AG04450 (cell line): Measurements from ENCODE around the gene CAPN12. TPM values are rescaled to one million over a fixed set of nuclear protein-coding genes. Genes with fewer than 3 reads are reported as not detected.

Source experiments
- CTCF ChIA-PET: fragments of 300-600, 350-600 bp; formaldehyde crosslinking; extraction: SDS; loops from one replicate; lab custom pipeline; 2022; ENCODE audit warnings: antibody characterized with exemption, inconsistent platforms; lab: Charles Lee
- POLR2A ChIA-PET: fragments of 350-600 bp; formaldehyde crosslinking; extraction: SDS; loops from one replicate; lab custom pipeline; 2021; ENCODE audit warnings: antibody characterized with exemption, inconsistent platforms; lab: Yijun Ruan, JAX
- DNase-seq: peaks from one replicate; pipeline ENCODE4 v3.0.0-alpha.2; 2011; ENCODE audit warnings: low read depth, low spot score
- H3K27ac ChIP-seq: one replicate; pipeline ENCODE4 v1.5.1; 2012; ENCODE audit warnings: low read depth, low read length, control low read depth
- H3K27me3 ChIP-seq: one replicate; pipeline ENCODE4 v1.6.0; 2012; ENCODE audit warnings: low read length; ENCODE audit not compliant: control insufficient read depth, insufficient read depth
- H3K4me3 ChIP-seq: 2 replicates; pipeline ENCODE4 v1.5.1; 2011; ENCODE audit warnings: mild to moderate bottlenecking, low read depth, low read length, control low read depth
- H3K9me3 ChIP-seq: 2 replicates; pipeline ENCODE4 v1.5.1; 2012; ENCODE audit warnings: low read length; ENCODE audit not compliant: control insufficient read depth, insufficient read depth
- CTCF ChIP-seq: IDR thresholded peaks from 2 replicates; pipeline ENCODE4 v1.5.1; 2011; ENCODE audit warnings: low read depth, low read length, control low read depth, inconsistent platforms
- polyA plus RNA-seq: library from polyadenylated mRNA; depleted of rRNA; stranded (reverse); fragments of >200 nt; gene quantifications from 2 replicates; pipeline ENCODE4 v1.2.3, GENCODE V29; 2011

The CAPN12 gene
- polyA plus RNA-seq, 1 experiment = 0.69 TPM

DNA sequence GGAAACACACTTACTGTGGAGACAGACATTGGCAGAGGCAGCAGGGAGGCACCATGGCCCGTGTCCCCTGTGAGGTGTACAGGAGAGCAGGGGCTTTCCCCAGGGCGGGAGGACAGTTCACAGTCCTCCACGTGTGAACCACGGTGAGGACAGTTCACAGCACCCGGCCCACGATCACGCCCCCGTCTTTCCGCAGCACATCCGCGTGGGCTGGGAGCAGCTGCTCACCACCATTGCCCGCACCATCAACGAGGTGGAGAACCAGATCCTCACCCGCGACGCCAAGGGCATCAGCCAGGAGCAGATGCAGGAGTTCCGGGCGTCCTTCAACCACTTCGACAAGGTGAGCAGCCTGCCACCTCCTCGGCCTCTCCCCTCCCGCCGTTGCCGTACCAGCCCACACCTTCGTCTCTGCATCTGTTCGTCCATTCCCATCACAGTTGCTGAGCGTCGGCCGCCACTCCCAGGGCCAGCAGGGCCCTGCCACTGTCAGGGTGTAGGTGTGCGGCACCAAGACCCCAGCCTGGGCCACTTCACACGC is 17.4 kb downstream of the CAPN12 start:
- no peaks in the 10 kb centered on the region; the same call in 1 of the 2 replicates for H3K9me3 ChIP-seq
- H3K27ac ChIP-seq = no peak overlapping the region
- ChIA-PET CTCF (interaction anchor here (0.6 kb wide), 1 partner anchor 74 kb away, joined by 4 read pairs; no protein-coding TSS in a partner anchor), POLR2A (interaction anchor here (0.6 kb wide), 1 partner anchor 351 kb away, joined by 3 read pairs; no protein-coding TSS in a partner anchor)
- no peak overlapping the region for H3K4me3 ChIP-seq
- no peak for TF ChIP-seq CTCF
- no peaks in the 10 kb centered on the region for H3K27me3 ChIP-seq
- no peak for DNase-seq

- CTCF ChIA-PET = interaction anchor here (0.6 kb wide), 1 partner anchor 74 kb away, joined by 4 read pairs; no protein-coding TSS in a partner anchor
- Histone ChIP-seq H3K27ac (no peak overlapping the region), H3K9me3 (no peaks in the 10 kb centered on the region; the same call in 1 of the 2 replicates), H3K4me3 (no peak overlapping the region), H3K27me3 (no peaks in the 10 kb centered on the region)
- TF ChIP-seq CTCF = no peak
- no peak for DNase-seq
- POLR2A ChIA-PET = interaction anchor here (0.6 kb wide), 1 partner anchor 350 kb away, joined by 3 read pairs; no protein-coding TSS in a partner anchor
Measured at GRCh38 chr19:38726284-38726673, 18.0 kb downstream of the CAPN12 start.

GRCh38 chr19:38725469-38726283 is 18.6 kb downstream of the CAPN12 start:
- no peaks in the 10 kb centered on the region for H3K27me3 ChIP-seq
- POLR2A ChIA-PET = interaction anchor here (0.6 kb wide), 1 partner anchor 76 kb away, joined by 4 read pairs; no protein-coding TSS in a partner anchor
- DNase-seq = no peak
- no peaks in the 10 kb centered on the region; the same call in 1 of the 2 replicates for H3K9me3 ChIP-seq
- no peak overlapping the region for H3K4me3 ChIP-seq
- H3K27ac ChIP-seq = no peak overlapping the region
- CTCF ChIA-PET = interaction anchor here (0.6 kb wide), 1 partner anchor 73 kb away, joined by 4 read pairs; no protein-coding TSS in a partner anchor
- no peak for TF ChIP-seq CTCF

DNA sequence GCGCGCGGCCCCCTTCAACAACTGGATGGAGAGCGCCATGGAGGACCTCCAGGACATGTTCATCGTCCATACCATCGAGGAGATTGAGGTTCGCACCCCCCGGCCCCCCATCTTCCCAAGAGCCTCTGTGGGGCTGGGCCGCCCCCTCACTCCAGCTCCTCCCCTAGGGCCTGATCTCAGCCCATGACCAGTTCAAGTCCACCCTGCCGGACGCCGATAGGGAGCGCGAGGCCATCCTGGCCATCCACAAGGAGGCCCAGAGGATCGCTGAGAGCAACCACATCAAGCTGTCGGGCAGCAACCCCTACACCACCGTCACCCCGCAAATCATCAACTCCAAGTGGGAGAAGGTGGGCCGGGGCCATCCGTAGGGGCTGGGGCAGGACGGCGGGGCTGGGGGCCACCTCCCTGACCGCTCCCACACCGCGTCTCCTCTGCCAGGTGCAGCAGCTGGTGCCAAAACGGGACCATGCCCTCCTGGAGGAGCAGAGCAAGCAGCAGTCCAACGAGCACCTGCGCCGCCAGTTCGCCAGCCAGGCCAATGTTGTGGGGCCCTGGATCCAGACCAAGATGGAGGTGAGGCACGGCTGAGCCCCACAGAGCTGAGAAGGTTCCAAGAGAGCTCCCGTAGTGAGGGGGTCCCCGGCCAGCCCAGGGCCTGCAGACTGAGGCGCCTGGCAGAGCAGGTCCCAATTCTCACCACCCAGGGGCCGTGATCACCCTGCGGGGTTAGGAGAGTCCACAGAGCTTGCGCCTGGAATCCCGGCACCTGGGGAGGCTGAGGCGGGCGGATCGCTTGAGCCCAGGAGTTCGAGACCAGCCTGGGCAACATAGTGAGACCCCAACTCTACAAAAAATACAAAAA is 20.1 kb downstream of the CAPN12 start:
- H3K9me3 ChIP-seq = no peaks in the 10 kb centered on the region; the same call in 1 of the 2 replicates
- ChIA-PET CTCF (interaction anchor here (0.5 to 1.3 kb wide), 3 partner anchors 89 to 206 kb away, joined by 3 to 4 read pairs (median 3); partner anchors contain the start of genes MRPS12 and SARS2), POLR2A (interaction anchor here (0.9 kb wide), 1 partner anchor 13 kb away, joined by 3 read pairs; no protein-coding TSS in a partner anchor)
- DNase-seq = no peak
- H3K27ac ChIP-seq = no peak overlapping the region
- no peak overlapping the region for H3K4me3 ChIP-seq
- TF ChIP-seq CTCF = no peak
- no peaks in the 10 kb centered on the region for H3K27me3 ChIP-seq
